HG03457 (cell line): ENCODE measurements around the gene MTCL3.

Experiments
- ATAC-seq: cut with Tn5 transposase; IDR thresholded peaks from one replicate; pipeline ENCODE4 v1.9.1; 2021; ENCODE audit warnings: moderate number of reproducible peaks; ENCODE audit not compliant: unreplicated experiment

The MTCL3 gene

DNA sequence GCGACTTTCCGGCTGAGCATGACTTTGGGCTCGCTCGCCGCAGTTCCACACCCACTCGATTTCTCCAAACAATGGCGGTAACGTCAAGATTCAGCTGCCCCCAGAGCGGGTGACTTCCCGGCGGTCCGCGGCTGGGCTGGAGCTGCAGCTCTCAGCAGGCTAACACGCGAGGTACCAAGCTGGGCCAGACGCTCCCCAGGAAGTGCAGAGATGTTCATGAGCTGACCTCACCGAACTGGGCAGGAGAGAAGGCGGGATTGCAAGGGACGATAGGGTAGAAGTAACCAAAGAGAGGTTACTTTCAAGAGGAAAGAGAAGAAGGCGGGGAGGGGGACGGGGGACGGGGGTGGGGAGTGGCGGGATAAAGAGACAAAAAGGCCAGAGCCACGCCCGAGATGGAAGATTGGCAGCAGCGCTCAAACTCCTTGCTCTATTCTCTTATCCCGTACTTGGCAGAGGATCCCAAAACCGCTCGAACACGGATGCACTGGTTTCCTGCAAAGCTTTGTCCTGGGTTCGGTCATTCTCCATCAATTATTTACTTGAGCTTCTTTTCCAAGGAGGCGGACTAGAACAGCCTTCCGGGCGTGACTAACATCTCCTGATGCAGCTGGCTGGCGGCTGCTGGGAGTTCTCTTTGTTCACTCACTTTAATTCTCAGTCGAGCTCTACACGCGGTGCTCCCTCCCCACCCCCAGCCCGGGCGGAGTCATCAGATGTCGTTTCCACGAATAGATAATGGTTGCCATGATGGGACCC is at the start of gene MTCL3:
Gene MTCL3, minus strand, starts transcription at position 626 of the 759 bp plus-strand sequence.
- no peak for ATAC-seq

DNA sequence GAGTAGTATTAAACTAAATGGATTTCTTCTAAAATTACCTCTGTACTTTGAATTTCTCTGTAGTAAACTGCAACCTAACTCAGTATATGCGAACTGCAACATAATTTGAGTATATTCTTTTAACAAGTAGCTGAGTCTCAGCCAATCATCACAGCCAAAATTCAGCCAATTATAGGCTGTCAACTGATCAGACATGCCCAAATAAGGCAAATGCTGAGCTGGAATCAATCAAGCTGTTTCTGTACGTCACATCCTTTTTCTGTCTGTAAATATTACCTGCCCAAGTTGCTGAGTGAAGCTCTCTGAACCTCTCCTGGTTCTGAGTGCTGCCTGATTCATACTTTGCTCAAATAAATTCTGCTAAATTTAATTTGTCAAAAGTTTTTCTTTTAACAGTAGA is 48.3 kb upstream of the MTCL3 start:
- no peak for ATAC-seq

DNA sequence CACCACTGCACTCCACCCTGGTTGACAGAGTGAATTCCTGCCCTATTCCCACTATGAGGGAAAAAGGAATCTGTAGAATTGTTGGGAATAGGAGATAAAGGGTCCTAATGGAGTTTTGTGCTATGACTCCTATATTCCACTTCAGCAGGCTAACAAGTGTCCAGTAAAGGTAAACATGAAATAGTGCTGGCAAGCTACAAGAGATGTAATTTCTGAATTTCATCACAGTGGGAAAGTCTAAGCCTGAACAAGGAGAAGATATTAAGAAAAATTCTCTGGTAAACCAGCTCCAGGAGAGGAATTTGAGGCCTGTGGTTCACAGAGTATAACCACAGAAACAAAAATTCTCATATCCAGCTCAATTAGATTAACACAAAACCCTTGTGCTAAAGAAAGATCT is 47.5 kb upstream of the MTCL3 start:
- ATAC-seq, result no peak

DNA sequence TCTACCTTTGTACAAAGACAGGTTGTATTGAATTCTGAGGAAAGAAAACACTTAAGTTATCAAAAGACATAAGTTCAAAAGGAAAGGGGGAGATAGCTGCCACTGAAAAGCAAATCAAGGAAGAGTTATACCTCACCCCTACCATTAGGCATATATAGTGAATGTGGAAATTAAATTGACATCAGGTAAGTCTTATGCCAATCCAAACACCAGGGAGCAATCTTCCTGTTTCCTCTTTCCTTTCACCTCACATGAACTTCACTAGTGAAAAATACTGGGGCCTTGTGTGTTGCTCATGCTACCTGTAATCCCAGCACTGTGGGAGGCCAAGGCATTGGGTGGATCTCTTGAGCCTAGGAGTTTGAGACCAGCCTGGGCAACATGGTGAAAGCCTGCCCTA is 47.0 kb upstream of the MTCL3 start:
- no peak for ATAC-seq

DNA sequence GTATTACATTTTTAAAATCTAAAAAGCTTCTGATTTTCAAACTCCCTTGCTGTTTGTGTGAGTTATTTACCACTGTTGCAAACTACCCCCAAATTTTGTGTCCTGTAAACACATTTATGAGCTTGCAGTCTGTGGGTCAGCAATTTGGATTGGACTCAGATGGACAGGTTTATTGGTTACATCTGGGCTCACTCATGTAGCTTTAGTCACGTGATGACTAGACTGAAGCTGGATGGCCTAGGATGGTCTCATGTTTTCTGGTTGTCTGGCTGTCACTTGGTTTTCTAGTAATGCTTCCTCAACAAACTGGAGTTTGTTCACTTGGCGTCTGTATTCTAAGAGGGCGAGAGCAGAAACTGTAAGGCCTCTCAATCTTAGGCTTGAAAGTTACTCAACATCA is 45.6 kb upstream of the MTCL3 start:
- ATAC-seq, result no peak

DNA sequence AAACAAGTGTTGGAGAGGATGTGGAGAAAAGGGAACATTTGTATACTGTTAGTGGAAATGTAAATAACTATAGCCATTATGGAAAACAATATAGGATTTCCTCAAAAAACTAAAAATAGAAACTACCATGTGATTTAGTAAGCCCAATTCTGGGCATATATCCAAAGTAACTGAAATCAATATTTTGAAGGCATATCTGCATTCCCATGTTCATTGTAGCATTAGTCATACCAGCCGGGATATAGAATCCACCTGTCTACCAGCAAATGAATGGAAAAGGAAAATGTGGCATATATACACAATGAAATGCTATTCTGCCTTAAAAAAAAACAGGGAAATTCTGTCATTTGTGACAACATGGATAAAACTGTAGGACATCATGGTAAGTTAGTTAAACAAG is 42.5 kb upstream of the MTCL3 start:
- no peak for ATAC-seq

DNA sequence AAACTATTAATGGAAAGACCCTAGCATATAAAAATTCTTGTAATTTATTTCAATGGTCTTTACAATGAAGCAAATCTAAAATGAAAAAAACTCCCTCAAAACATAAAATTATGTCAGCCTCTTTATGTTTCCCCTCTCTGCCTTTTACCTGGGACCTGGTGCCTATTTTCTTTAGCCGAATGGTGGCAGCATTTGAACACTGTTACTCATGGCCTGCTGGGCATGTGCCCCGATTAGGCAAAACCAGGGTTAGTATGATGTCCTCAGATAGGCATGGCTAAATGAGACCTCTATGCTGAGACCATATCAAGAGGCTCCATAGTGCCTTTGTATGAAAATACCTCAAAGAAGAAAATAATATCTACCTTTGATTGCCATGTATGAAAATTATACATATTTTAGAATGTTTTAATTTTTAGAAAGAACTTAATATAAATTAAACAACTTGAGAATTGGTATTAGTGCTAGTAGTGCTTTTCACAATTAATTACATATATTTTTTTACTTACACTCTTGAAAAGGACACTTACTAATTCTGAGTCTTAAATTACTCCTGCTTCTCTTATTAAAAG is 35.4 kb upstream of the MTCL3 start:
- ATAC-seq, result no peak

DNA sequence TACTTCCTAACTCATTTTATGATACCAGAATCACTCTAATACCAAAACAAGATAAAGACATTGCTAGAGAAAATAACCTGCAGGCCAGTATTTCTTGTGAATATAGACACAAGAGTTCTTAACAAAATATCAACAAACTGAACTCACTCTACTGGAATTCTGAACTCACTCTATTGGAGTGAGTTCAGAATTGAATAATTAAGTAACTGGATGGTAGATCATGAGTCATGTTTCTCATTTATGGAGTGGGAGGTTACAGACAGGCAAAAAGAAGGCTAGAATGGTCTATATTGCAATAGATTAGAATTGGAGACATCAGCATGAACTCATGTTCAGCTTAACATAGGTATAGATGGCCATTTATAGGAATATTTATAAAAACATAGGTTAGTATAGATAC is 31.3 kb upstream of the MTCL3 start:
- ATAC-seq, result no peak

DNA sequence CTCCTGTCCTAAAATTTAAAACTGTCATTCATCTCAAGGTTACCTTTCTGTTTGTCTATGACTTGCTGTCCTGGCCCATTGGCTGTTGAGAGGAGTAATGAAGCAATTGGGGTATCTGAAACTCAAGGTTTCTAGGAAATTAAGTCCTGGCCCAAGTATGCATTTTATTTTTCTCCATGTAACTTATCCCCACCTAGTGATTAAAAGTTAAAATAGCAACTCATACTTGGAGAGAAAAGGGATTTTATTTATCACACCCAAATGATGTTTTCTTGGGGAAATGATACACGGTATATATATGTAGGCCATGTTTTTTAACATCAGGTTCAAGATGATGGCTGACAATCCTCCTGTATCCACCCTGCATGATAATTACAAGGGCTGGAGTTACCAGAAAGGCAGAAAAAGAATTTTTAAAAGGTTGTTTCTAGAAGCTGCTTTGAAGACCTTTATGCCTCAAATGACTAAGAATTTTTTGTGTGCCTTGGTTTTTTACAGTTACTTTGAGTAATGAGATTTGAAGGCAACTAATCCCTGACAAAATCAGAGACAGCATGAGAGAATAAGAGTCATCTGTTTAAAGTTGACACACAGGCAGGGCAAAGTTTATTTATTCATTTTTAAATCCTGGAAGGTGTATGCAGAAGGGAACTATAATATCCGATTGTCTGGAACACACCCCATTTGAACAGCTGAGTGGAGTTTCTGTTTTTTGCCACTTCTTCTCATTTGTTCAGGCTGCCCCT is 28.9 kb upstream of the MTCL3 start:
- ATAC-seq, result no peak

DNA sequence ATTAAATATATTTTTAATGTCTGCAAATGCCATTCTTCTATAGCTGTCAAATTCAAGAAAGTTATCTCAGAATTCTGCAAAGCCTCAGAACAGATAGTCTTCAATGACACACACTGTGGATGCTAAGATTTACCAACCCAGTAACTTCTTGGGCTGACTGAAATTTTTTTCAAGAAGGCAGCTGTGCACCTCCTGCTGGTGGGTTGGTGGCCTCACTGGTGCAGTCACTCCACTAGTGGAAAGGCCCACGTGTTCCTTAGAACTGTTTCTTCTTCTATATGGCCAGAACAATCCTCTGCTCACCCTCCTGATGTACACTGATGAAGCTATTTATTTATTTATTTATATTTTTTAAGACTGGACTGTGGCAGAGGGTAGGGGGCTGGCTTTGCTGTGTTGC is 28.1 kb upstream of the MTCL3 start:
- ATAC-seq, result no peak

DNA sequence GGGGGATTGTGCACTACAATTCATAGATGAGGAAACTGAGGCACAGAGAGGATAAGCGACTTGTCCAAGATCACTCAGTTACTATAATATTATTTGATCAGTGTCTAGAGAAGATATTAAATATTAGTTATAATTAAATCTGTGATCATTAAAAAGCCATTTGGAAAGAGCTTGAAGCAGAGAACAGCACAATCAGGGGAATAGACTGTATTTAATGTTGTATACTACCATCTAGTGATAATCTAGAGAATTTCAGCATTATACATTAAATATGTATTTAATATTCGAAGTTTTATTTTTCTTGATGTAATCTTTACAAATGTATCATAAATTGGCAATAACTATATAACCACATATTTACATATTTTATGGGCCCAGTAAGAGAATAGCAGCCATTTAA is 20.1 kb upstream of the MTCL3 start:
- ATAC-seq, result no peak

DNA sequence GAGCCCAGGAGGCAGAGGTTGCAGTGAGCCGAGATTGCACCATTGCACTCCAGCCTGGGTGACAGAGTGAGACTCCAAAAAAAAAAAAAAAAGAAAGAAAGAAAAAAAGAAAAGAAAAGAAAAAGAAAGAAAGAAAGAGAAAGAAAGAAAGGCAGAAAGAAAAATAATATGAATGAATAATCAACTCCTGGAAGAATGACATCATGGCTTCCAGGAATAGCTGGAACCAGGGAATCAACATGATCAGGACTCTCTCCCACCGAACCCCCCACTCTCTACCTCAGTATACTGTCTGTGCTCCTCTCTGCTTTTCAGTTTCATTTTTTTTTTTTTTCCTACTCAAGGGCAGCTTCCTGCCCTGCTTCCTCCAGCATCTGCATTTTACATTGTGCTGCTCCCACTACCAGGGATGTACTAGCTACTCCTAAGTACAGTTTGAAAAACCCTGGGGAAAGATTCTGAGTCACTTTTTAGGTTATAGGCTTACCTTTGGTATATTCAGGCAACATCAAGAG is 19.7 kb upstream of the MTCL3 start:
- ATAC-seq, result no peak

DNA sequence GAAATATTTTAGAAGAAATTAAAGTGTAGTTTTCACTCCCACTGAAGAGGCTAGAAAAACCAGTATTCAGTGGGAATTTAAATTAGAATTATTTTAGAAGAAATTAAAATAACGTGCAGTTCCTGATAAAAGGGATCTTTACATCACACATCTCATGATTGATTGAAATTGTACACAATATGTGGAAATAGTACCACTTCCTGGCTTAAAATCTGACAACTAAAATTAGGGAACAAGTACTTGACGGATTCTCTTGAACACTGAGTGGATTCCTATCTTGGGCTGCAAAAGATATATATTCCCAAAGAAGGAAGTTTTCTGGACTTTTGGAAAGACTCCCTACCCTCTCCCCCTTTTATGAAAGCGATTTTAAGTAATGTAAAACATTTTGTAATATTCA is 14.6 kb upstream of the MTCL3 start:
- no peak for ATAC-seq

DNA sequence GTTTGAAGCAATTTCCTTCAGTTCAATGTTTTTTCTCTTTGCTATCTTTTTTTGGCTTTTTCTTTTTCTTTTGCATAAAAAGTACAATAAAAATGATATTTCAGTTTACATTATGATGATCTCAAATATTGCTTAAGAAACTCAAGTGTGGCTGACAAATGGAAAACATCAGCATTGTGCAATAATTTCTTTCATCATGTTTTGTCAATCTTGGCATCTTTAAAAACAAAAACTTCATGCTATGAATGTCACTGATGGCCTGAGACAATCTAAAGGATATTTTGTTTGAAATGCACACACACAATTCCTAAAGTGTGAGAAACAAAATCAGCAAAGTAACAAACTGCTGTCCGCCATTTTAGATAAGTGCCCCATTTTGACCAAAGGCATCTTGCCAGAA is 13.9 kb upstream of the MTCL3 start:
- ATAC-seq, result no peak

DNA sequence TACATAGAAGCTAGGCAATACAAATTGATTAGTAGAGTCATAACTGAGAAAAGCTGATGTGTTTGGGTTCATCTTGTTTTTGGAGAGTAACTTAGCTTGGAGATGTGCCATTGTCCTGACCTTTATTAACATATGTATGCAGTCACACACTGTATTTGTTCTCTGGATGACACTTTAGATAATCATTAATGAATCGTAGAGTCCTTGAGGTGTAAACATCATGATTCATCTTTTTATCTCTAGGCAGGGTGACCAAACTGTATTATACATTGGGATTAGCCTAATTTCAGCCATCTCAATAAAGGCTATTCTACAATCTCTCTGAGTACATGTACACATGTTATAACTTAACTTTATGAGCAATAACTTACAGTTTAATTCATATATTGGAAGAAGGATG is 3.6 kb upstream of the MTCL3 start:
- no peak for ATAC-seq

DNA sequence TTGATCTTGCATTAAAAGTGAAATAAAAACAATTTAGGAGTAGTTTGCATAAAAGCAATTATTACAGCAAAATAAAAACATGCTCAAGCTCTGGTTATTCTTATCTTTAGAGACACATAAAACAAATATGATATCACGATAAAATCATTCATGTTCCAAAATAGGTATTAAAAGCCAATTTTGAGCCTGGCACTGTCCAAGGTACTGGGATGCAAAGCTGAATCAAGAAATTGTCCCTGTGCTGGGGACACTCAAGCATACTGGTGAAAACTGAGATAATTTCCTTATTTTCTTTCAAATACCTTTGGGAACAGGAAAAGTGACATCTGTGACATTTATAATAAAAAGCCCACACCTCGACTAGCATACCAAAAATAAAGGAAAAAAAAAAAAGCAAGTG is 931 bp upstream of the MTCL3 start:
- no peak for ATAC-seq

DNA sequence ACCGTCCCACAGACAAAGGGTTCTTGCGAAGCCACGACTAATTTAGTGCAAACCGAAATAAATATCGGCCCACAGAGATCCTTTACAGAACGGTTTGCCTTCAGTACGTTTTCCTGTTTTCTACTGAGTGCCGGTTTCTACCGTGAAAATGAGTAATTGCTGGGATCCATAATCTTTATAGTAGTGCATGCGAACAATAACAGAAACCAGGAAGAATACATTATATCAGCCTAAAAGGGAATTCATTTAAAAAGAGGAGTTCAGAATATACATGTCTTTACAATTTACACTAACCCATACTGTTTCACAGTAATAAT is 292 bp upstream of the MTCL3 start:
- ATAC-seq, result no peak

DNA sequence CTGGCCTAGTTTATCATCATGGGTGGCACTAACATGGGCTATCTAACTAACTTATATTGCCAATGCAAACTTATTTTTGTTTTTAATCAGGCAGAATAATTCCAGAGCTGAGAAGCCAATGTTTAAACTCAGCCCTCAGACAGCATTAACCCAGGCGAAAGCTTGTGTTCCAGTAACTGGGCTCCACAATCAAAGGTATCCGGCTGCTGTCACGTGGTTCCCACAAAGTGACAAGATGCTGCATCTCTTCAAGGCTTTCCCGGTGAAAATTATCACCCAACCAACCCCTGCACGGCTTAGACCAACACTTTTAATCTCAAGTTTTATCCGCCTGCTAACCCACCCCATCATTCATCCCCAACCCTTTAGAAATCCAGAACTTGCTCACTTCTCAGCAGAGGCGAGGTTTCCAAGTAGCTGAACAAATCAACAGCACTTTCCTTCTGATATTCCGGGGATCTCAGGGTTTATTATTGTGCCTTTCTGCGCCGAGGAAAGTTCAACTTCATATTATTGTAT is 885 bp downstream of the MTCL3 start:
- ATAC-seq, result no peak

DNA sequence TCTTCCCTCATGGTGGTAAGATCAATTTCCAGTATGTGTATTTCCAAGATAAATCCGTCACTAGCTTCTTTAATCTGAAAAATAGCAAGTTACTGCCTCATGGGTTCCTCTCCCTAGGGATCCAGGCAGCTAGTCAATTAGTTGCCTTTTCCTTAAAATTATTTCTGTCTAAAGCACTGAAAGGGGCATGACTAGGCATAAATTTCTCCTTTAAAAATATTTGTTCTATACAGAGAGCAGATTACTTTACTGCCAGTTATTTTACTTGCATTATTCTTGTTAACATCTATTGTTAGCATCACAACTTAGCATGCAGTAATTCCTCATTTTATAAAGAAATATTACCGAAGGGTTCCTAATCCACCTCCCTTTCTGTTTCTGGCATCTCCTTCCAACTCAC is 1.4 kb downstream of the MTCL3 start:
- no peak for ATAC-seq

DNA sequence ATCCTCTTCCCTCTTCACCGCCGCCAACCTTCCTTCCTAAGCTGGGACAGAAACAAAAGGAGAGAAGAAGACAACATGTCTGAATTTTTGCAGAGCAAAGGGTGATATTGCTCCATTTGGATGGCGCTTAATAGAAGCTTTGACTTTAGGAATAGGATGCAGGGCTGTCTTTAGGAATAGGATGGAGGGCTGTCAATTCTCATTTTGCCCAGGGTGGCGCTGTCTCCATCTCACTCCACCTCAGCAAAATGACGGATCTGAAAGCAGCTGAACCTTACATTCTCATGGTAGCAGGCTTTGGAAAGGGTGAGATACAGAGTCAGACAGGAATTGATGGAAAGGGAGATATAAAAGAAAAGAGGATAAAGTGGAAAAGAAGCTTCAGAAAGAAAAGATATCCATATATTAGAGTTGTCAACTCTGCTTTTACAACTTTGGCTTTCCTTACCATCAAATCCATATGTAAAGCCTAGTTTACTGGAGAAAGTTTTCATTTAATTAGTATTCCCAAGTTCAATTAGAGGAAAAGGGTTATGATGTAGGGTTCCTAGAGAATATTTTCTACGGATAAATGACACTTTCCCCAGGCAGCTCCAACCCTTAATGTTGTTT is 2.4 kb downstream of the MTCL3 start:
- ATAC-seq, result peak; percentile 44

DNA sequence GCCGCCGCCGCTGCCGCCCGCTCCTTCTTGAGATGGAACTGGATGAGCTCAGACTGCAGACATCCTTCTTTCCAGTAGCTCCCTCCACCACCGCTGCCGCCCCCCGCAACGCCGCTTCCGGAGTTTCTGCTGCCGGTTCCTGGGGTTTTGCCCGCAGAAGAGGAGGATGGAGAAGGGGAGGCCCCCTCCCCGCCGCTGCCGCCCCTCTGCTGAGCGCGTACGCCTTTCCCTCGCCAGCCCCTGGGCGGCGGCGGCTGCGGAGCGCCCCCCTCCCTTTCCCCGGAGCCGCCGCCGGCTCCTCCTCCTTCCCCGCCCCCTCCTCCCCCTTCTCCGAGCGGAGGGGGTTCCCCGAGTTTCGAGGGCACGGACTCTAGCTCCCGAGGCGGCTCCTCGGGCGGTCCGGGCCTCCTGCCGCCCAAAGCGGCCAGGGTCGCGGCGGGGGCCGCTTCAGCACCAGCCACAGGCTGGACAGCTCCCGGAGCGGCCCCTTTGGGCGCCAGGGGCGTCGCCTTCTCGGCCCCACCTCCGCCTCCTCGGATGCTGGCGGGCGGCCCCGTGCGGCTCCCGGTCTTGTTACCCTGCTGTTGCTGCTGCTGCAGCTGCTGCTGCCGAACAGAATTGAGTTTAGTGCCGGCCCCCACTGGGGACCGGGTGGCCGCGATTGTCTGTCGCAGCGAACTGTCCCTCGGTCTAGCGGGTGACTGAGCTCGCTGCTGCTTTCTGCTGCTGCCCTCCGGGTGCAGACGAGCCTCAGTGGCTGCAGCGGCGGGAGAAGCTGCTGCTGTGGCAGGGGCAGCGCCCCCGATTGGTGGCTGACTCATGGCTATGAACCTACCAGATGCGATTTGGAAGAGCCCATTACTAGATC is 3.1 kb downstream of the MTCL3 start:
- ATAC-seq, result peak; percentile 62
